ENCODE results near the gene PCA3.

DNA sequence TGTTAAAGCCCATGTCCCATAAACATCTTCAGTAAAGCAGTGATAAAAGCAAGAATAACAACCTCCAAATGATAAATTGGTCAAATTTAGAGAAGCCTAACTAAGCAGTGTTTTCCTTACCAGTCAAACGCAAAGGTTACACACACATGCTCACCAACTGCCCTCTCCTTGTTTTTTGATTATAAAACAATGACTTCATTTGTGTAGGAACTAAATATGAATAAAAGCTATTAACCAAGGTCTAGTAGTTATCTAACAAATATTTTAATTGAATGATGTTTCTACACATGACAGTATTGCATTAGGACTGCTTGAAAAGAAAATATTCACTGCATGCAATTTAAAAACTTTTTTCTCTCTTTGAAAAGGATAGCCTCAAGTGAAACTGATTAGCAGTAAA is 36.7 kb downstream of the PCA3 start:
- TF ChIP-seq CTCF (IDR thresholded peaks at IDR 0.05) (no peak), POLR2A (IDR thresholded peaks at IDR 0.05) (no peak)
